HepG2 (cell line): ENCODE measurements around the gene WDHD1. TPM values are rescaled to one million over a fixed set of nuclear protein-coding genes. Genes with fewer than 3 reads are reported as not detected.
A peak's percentile ranks its signal among the peaks of the same experiment; 100 is the strongest.

ENCODE experiments used
- FOSL2 ChIP-seq: sonication (generic); formaldehyde crosslinking; IDR thresholded peaks from 2 replicates; pipeline ENCODE4 v1.4.0; 2020; ENCODE audit warnings: missing genetic modification reagents
- FOXJ3 ChIP-seq: sonication (generic); formaldehyde crosslinking; IDR thresholded peaks from 2 replicates; pipeline ENCODE4 v1.4.0; 2020; ENCODE audit warnings: missing genetic modification reagents, mild to moderate bottlenecking, borderline replicate concordance
- REPIN1 ChIP-seq: sonication (generic); formaldehyde crosslinking; IDR thresholded peaks from 2 replicates; pipeline ENCODE4 v1.8.0; 2022; ENCODE audit warnings: missing genetic modification reagents, low read depth, mild to moderate bottlenecking, borderline replicate concordance
- ZFP90 ChIP-seq: sonication (generic); formaldehyde crosslinking; IDR thresholded peaks from 2 replicates; pipeline ENCODE4 v1.8.0; 2022; ENCODE audit warnings: missing genetic modification reagents, mild to moderate bottlenecking, inconsistent platforms, borderline replicate concordance
- ZMYM2 ChIP-seq: sonication (generic); formaldehyde crosslinking; IDR thresholded peaks from 2 replicates; pipeline ENCODE4 v1.8.0; 2022; ENCODE audit warnings: mild to moderate bottlenecking, missing genetic modification reagents
- ZNF468 ChIP-seq: sonication (generic); formaldehyde crosslinking; IDR thresholded peaks from 2 replicates; pipeline ENCODE4 v1.8.0; 2022; ENCODE audit warnings: mild to moderate bottlenecking, moderate library complexity, missing genetic modification reagents
- polyA plus RNA-seq, 8 experiments: library from polyadenylated mRNA; depleted of rRNA in 3 of 8; stranded (reverse) in 7 of 8; unstranded in 1 of 8; fragments of >200 nt; fragmentation: Illumina TruSeq in 4 of 8; extraction: Trizol in 4 of 8; gene quantifications; 2 replicates each; pipeline versions ENCODE4 v1.2.1 to v1.2.3, GENCODE V29; 2011 to 2016; ENCODE audit warnings: low read depth in 4 of 8, missing spikeins in 1 of 8, mixed read lengths in 1 of 8; ENCODE audit not compliant: insufficient read depth in 1 of 8
- total RNA-seq, 5 experiments: library from RNA; depleted of rRNA; stranded (reverse); fragments of >200 nt; fragmentation: Illumina TruSeq; extraction: Trizol; gene quantifications; 2 replicates each; pipeline ENCODE4 v1.2.3, GENCODE V29; 2016; ENCODE audit warnings: low read depth in 1 of 5
- TF ChIP-seq, protein P1 (sequence below): sonication (generic); formaldehyde crosslinking; IDR thresholded peaks from 2 replicates; pipeline ENCODE4 v1.5.1; 2020; ENCODE audit warnings: mild to moderate bottlenecking, missing genetic modification reagents, borderline replicate concordance
- TF ChIP-seq, protein P2 (sequence below): sonication (generic); formaldehyde crosslinking; IDR thresholded peaks from 2 replicates; pipeline ENCODE4 v1.8.1; 2022; ENCODE audit warnings: low read depth, mild to moderate bottlenecking, missing genetic modification reagents
- TF ChIP-seq, protein P3 (sequence below): sonication (generic); formaldehyde crosslinking; IDR thresholded peaks from 2 replicates; pipeline ENCODE4 v1.5.1; 2020; ENCODE audit warnings: mild to moderate bottlenecking, moderate library complexity, missing genetic modification reagents
- TF ChIP-seq, protein P4 (sequence below): sonication (generic); formaldehyde crosslinking; IDR thresholded peaks from 2 replicates; pipeline ENCODE4 v1.5.0; 2020; ENCODE audit warnings: mild to moderate bottlenecking, missing genetic modification reagents, moderate library complexity
- TF ChIP-seq, protein P5 (sequence below): sonication (generic); IDR thresholded peaks from 2 replicates; pipeline ENCODE4 v1.6.1; 2016; ENCODE audit warnings: low read depth, borderline replicate concordance
- TF ChIP-seq, protein P6 (sequence below): sonication (generic); formaldehyde crosslinking; IDR thresholded peaks from 2 replicates; pipeline ENCODE4 v1.4.0; 2020; ENCODE audit warnings: mild to moderate bottlenecking, missing genetic modification reagents

WDHD1 gene
- total and polyA plus RNA-seq, 2 of the 13 experiments (the other 11 are each of a cell fraction or from before 2014, with no cell fraction given): 5.5 to 27.5 TPM

DNA sequence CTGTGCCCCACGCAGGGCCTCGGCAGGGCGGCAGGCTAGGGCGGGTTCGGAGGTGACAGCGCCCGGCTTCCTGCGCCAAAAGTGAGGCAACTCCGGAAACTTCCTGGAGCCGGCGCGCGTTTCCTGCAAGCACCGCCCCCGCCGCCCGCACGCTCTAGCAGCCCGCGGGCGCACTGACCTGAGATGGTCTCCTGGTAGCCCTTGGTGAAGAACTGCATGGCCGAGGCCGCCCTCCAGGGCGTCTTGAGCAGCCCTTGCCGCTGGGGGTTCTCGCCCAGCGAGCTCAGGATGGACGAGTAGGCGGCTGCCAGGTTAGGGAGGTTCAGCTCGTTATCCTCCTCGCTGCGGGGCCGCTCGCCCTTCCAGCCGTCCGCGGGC, 124.8 kb downstream of the WDHD1 start (continued):
- TF ChIP-seq, protein P1, sequence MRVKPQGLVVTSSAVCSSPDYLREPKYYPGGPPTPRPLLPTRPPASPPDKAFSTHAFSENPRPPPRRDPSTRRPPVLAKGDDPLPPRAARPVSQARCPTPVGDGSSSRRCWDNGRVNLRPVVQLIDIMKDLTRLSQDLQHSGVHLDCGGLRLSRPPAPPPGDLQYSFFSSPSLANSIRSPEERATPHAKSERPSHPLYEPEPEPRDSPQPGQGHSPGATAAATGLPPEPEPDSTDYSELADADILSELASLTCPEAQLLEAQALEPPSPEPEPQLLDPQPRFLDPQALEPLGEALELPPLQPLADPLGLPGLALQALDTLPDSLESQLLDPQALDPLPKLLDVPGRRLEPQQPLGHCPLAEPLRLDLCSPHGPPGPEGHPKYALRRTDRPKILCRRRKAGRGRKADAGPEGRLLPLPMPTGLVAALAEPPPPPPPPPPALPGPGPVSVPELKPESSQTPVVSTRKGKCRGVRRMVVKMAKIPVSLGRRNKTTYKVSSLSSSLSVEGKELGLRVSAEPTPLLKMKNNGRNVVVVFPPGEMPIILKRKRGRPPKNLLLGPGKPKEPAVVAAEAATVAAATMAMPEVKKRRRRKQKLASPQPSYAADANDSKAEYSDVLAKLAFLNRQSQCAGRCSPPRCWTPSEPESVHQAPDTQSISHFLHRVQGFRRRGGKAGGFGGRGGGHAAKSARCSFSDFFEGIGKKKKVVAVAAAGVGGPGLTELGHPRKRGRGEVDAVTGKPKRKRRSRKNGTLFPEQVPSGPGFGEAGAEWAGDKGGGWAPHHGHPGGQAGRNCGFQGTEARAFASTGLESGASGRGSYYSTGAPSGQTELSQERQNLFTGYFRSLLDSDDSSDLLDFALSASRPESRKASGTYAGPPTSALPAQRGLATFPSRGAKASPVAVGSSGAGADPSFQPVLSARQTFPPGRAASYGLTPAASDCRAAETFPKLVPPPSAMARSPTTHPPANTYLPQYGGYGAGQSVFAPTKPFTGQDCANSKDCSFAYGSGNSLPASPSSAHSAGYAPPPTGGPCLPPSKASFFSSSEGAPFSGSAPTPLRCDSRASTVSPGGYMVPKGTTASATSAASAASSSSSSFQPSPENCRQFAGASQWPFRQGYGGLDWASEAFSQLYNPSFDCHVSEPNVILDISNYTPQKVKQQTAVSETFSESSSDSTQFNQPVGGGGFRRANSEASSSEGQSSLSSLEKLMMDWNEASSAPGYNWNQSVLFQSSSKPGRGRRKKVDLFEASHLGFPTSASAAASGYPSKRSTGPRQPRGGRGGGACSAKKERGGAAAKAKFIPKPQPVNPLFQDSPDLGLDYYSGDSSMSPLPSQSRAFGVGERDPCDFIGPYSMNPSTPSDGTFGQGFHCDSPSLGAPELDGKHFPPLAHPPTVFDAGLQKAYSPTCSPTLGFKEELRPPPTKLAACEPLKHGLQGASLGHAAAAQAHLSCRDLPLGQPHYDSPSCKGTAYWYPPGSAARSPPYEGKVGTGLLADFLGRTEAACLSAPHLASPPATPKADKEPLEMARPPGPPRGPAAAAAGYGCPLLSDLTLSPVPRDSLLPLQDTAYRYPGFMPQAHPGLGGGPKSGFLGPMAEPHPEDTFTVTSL (CRISPR knock-in tag): no peak
- TF ChIP-seq, protein P2, sequence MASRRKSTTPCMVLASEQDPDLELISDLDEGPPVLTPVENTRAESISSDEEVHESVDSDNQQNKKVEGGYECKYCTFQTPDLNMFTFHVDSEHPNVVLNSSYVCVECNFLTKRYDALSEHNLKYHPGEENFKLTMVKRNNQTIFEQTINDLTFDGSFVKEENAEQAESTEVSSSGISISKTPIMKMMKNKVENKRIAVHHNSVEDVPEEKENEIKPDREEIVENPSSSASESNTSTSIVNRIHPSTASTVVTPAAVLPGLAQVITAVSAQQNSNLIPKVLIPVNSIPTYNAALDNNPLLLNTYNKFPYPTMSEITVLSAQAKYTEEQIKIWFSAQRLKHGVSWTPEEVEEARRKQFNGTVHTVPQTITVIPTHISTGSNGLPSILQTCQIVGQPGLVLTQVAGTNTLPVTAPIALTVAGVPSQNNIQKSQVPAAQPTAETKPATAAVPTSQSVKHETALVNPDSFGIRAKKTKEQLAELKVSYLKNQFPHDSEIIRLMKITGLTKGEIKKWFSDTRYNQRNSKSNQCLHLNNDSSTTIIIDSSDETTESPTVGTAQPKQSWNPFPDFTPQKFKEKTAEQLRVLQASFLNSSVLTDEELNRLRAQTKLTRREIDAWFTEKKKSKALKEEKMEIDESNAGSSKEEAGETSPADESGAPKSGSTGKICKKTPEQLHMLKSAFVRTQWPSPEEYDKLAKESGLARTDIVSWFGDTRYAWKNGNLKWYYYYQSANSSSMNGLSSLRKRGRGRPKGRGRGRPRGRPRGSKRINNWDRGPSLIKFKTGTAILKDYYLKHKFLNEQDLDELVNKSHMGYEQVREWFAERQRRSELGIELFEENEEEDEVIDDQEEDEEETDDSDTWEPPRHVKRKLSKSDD (CRISPR knock-in tag): peak; percentile 12; the same call in 1 of the 2 replicates
- TF ChIP-seq, protein P3, sequence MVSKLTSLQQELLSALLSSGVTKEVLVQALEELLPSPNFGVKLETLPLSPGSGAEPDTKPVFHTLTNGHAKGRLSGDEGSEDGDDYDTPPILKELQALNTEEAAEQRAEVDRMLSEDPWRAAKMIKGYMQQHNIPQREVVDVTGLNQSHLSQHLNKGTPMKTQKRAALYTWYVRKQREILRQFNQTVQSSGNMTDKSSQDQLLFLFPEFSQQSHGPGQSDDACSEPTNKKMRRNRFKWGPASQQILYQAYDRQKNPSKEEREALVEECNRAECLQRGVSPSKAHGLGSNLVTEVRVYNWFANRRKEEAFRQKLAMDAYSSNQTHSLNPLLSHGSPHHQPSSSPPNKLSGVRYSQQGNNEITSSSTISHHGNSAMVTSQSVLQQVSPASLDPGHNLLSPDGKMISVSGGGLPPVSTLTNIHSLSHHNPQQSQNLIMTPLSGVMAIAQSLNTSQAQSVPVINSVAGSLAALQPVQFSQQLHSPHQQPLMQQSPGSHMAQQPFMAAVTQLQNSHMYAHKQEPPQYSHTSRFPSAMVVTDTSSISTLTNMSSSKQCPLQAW (CRISPR knock-in tag): 0 out of 2 replicates have a peak, but pooled peaks have one; percentile 38
- TF ChIP-seq, protein P4, sequence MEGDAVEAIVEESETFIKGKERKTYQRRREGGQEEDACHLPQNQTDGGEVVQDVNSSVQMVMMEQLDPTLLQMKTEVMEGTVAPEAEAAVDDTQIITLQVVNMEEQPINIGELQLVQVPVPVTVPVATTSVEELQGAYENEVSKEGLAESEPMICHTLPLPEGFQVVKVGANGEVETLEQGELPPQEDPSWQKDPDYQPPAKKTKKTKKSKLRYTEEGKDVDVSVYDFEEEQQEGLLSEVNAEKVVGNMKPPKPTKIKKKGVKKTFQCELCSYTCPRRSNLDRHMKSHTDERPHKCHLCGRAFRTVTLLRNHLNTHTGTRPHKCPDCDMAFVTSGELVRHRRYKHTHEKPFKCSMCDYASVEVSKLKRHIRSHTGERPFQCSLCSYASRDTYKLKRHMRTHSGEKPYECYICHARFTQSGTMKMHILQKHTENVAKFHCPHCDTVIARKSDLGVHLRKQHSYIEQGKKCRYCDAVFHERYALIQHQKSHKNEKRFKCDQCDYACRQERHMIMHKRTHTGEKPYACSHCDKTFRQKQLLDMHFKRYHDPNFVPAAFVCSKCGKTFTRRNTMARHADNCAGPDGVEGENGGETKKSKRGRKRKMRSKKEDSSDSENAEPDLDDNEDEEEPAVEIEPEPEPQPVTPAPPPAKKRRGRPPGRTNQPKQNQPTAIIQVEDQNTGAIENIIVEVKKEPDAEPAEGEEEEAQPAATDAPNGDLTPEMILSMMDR (CRISPR knock-in tag): peak; percentile 36; the same call in 1 of the 2 replicates
- TF ChIP-seq FOSL2 (CRISPR knock-in tag) (0 out of 2 replicates have a peak, but pooled peaks have one; percentile 3), ZNF468 (CRISPR knock-in tag) (no peak), ZFP90 (CRISPR knock-in tag) (no peak; the same call in 1 of the 2 replicates), REPIN1 (no peak), FOXJ3 (CRISPR knock-in tag) (no peak), ZMYM2 (CRISPR knock-in tag) (no peak)
- TF ChIP-seq, protein P5, sequence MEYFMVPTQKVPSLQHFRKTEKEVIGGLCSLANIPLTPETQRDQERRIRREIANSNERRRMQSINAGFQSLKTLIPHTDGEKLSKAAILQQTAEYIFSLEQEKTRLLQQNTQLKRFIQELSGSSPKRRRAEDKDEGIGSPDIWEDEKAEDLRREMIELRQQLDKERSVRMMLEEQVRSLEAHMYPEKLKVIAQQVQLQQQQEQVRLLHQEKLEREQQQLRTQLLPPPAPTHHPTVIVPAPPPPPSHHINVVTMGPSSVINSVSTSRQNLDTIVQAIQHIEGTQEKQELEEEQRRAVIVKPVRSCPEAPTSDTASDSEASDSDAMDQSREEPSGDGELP: 0 out of 2 replicates have a peak, but pooled peaks have one; percentile 22
- TF ChIP-seq, protein P6, sequence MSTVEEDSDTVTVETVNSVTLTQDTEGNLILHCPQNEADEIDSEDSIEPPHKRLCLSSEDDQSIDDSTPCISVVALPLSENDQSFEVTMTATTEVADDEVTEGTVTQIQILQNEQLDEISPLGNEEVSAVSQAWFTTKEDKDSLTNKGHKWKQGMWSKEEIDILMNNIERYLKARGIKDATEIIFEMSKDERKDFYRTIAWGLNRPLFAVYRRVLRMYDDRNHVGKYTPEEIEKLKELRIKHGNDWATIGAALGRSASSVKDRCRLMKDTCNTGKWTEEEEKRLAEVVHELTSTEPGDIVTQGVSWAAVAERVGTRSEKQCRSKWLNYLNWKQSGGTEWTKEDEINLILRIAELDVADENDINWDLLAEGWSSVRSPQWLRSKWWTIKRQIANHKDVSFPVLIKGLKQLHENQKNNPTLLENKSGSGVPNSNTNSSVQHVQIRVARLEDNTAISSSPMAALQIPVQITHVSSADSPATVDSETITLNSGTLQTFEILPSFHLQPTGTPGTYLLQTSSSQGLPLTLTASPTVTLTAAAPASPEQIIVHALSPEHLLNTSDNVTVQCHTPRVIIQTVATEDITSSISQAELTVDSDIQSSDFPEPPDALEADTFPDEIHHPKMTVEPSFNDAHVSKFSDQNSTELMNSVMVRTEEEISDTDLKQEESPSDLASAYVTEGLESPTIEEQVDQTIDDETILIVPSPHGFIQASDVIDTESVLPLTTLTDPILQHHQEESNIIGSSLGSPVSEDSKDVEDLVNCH (CRISPR knock-in tag): no peak
